HTR-8/SVneo (cell line): ENCODE results near the gene DNAJB4.
"Not testable (repeated sequence)": the region's sequence is repeated elsewhere in the genome, so short reads cannot be mapped to it uniquely, and the experiment has no call there.

Experiments used
- DNase-seq: peaks from one replicate; pipeline ENCODE4 v3.0.0; 2011; ENCODE audit warnings: low spot score, mixed read lengths; ENCODE audit not compliant: insufficient read length
- FAIRE-seq: peaks from 2 replicates; lab custom pipeline; 2011; peaks lifted over from hg19 to GRCh38; lab: Jason Lieb, UNC

The DNAJB4 gene

DNA sequence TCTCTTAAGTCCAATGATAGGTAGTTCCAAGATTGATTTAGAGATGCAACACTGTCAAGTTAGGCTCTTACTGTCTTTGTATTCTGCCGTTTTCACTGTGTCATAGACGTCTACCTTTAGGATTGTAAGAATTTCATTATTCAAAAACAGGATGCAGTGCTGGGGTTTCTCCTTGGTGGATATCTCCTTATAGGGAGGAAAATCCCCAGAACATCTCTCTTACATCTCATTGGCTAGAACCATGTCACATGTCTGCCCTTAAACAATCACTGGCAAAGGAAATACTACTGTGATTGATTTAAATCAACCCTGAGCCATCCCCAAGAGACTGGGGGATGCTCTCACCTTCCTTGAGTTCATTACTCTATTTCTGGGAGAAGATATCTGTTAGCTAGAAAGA lies 15.0 kb upstream of the DNAJB4 start:
- DNase-seq (no peak), FAIRE-seq (no peak)

DNA sequence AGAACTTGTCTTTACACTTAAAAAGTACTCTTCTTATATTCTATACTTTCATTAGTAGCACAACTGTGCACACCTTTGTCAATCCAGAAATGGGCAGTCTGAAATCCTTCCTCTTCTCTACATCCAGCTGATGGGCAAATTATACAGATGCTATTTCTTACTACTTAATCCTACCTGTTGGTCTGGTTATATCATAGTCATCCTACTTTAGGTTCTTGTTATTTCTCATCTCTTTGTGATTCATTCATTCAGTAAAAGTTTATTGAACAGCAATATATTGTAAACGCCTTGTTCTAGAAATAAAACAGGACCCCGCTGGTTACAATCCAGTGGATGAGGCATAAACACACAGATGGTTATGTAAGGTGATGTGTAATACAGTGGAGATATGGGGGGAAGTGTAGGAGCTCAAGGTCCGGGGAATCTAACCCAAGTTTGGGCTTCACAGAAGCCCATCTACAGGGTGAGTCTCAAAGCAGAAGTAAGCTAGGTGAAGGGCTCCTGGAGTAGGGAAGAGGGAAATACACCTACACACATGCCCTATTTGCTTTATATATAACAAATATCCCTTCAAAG lies 14.0 kb upstream of the DNAJB4 start:
- FAIRE-seq (no peak), DNase-seq (no peak)

DNA sequence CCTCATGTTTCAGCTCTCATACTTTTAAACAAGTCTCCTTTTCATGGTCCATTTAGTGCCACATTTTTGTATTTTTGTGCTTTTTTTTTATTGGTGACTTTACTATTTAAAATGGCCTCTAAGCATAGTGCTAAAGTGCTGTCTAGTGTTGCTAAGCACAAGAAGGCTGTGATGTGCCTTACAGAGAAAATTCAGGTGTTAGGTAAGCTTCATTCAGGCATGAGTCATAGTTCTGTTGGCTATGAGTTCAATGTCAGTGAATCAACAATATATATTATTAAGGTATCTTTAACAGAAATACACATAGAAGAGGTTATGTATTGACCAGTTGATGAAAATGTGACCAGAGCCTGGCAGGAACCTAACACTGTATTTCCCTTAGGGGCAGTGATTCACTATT lies 13.1 kb upstream of the DNAJB4 start:
- FAIRE-seq (no peak), DNase-seq (no peak)

DNA sequence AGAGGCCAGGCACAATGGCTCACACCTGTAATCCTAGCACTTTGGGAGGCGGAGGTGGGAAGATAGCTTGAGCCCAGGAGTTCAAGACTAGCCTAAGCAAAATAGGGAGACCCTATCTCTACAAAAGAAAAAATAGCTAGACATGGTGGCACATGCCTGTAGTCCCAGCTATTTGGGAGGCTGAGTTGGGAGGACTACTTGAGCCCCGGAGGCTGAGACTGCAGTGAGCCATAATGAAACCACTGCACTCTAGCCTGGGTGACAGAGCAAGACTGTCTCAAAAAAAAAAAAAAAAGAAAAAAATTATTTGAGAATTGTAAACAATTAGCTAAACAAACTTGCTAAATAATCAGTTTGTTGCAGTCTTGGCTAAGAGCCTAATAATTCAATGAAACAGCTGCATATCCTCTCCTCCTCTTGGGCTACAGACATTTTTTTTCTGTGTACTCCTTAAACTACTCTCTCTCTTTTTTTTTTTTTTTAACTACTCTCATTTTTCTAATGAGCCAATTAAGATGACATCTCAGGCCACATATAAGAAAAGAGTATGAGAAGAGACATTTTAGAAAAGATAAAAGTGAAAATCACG lies 10.5 kb upstream of the DNAJB4 start:
- DNase-seq: no peak
- no peak for FAIRE-seq

DNA sequence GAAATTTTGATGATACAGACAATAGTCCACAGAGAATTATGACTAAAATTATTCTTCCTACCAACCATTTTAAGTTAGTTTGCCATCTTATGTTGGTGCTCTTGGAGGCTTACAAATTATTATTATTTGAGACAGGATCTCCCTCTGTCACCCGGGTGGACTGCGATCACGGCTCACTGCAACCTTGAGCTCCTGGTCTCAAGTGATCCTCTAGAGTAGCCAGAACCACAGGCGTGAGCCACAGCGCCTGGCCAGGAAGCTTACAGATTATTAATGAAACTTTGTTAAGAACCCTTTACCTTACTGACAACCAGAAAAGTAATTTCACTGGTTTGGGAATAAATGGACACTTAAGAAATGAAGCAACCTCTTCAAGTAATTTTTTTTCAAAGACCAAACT lies 8.0 kb upstream of the DNAJB4 start:
- FAIRE-seq: no peak
- DNase-seq: no peak

DNA sequence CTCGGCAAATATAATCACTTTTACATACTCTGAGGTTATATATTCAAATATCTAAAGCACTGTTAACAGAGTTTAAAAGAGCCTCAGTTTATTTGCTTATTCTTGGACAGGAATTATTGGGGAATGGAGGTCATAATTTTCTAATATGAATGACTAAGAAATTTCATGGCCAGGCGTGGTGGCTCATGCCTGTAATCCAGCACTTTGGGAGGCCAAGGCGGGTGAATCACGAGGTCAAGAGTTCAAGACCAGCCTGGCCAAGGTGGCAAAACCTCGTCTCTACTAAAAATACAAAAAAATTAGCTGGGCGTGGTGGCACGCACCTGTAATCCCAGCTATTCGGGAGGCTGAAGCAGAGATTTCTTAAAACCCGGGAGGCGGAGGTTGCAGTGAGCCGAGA lies 4.2 kb upstream of the DNAJB4 start:
- FAIRE-seq: not testable (repeated sequence)

DNA sequence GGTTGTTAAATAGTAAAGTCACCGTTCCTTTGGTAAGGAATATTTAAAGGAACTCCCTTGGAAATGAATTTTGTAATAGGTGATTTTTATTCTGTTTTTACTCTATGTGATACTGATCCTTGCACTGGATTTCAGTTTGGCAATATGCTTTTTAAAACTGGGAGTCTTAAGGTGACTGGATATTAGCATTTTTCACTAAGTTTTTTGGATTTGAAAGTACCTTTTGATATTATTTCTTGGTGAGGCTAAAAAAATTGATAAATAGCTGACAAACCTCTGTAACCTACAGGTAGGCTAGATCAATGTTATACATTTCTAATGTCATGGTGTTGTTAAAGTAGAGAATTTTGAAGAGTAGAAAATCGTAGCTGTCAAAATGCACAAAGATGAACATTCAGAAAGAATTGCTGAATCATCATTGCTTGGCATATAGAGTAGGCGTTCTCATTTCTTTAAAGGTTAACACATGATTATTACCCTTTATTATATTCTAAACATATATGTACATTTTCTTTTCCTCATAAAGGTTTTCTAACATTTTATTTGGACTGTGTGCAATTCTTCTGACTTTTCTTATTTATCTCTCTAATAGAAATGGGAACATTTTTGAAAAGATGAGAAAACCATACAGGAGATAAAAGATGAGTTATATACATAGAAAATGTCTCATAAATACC lies 1.5 kb upstream of the DNAJB4 start:
- no peak for DNase-seq
- FAIRE-seq: no peak

More for the DNA sequence above, 4.2 kb upstream of the DNAJB4 start:
- not testable (repeated sequence) for DNase-seq

DNA sequence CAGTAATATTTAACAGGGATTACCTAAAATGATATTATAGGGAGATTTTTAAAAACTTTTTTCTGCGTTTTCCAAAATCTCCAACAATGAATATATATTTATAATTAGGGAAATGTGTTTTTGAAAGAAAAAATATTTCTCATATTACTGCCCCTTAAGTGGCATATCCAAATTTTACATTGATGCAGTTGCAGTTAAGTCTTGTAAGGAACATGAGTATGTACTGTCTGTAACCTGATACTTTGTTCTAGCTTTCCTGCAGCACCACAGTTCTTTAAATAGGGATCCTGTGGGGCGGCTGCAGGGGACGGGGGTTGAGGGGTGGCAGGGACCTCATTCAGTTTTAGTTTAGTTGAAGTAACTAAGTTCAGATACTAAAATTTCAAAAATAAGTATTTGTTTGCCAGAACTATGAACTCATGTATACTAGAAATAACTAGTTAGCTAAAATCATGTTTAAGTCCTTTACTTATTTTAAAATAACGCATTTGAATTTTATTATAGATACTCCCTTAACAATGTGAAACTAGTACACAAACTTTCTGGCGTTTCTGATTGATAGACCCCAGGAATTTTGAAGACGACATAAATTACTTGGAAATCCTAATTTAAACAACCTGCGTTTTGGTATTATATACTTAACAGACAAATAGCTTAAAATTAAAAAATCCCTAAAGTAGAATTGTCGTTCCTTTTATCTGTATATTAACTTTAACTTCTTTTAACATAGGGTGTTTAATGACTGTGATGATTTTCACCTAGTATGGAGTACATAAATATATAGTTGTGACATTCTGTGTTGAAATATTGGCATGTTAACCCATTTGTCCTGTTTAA lies 639 bp upstream of the DNAJB4 start:
- FAIRE-seq (no peak), DNase-seq (peak; percentile 46)

DNA sequence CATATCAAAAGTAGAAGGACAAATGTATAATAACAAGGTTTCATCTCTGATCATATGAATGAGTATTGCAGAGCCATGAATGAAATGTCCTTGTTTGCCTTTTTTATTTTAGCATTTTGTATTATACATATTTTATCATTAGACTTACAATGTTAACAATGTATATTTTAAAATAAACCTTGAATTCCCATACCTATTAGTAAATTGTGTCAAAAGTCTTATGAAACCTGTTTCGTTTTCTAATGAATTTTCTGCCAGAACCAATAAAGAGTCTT lies 646 bp downstream of the DNAJB4 start:
- no peak for FAIRE-seq
- DNase-seq: no peak

DNA sequence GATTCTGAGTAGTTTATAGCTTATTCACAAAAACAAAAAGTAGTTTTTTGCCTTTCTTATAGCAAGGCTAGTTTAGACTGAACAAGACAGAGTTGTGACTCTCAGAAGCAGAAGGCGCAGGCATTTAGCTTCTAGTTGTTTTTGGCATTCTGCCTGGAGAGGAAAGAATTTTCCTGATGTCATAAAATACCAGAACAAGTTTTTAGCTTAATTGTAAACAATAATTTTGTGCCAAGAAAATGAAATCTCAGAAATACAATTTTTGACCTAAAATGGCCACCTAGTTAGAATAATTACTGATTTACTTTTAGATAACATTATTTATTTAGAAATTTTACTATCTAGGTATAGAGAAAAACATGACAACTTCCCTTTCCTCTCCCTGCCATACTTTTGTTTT lies 1.0 kb downstream of the DNAJB4 start:
- FAIRE-seq (no peak), DNase-seq (peak; percentile 23)

DNA sequence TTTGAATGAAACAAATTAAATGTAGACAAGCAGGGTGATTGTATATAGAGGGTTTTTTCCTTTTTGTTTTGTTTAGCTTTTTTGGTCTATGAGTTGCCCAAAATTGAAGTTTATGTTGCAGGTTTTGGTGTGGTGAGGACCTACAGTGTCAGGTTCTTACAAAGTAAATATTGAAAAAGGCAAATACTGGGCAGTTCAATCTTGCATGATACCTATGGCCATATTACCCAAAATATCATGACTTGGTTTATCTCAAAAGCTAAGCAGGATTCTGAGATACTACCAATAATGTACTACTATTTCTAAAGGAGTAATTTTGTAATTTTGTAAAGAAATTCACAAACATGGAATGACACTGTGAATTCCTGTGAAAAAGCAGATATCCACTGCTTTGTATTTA lies 1.8 kb downstream of the DNAJB4 start:
- no peak for FAIRE-seq
- DNase-seq: no peak

DNA sequence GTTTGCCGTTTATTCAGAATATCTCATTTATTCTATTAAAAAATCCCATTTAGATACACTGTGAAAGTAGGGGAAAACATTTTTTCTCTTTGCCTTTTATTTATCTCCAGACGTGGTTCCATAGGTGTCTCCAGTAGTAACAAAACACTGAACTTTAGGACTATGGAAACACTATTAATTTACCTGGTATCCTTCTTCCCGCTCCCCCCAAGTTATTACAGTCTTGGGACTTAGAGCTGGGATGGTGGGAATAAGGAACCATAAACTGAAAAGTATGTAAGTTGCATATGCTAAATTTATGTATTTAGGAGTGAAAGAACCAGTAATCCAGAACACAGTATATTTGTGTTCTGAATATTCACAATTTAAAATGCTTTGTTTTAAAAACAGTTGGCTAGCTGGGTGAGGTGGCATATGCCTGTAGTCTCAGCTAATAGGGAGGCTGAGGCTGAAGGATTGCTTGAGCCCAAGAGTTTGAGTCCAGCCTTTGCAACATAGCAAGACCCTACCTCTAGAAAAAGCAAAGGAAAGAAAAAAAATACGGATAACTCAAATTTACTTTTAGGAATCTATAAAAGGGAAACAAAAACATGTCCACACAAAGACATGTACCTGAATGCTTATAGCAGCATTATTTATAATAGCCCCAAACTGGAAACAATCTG lies 3.1 kb downstream of the DNAJB4 start:
- FAIRE-seq (no peak), DNase-seq (no peak)

DNA sequence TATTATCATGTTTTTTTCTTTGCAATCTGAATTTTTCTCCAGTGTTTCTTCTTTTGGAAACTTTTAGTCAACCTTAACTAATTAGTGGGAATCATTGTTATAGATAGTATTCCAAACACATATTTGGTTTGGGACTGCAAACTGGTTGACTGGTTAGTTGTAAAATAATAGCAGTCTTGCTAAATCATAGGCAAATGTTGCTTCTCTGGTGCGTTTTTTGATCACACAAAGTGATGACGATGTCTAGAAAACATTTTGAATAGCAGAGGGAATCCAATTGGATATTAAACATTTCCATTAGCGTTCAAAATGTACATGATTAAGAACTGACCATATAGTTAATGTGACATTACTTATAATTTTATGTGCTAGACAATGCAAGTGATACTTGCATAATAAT lies 4.5 kb downstream of the DNAJB4 start:
- DNase-seq: no peak
- no peak for FAIRE-seq

DNA sequence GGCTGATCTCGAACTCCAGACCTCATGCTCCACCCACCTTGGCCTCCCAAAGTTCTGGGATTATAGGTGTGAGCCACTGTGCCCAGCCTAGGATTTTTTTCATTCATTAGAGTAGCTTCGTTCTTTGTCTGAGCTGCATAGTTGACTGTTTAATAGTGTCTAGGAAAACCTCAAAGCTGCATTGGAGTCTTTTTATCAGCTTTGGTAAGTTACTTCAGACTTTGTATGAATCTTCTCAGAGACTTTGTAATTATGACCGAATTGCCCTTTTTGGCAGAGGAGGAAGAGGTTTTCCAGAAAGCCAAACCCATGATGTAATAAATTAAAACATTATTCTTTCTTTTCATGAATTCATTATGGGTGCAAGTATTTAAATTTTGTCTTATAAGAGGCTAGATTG lies 5.1 kb downstream of the DNAJB4 start:
- DNase-seq (no peak), FAIRE-seq (no peak)

DNA sequence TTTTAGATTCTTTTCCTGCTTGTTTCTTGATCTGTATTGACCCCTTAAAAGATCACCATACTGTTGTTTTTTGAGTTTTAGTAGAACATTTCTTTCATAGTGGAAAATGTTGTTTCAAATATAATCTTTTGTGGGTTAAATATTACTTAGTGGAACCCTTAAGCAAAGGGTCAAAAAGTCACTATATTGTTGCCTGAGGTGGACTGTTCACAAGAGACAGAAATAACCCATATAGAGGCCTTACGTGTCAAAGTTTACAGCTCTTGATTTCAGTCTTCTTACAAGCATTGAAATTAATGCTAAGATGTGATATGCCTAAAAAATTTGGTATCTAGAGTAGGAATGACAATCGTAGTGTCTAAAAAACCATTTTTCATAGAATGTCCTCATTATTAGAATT lies 6.3 kb downstream of the DNAJB4 start:
- FAIRE-seq (no peak), DNase-seq (no peak)

DNA sequence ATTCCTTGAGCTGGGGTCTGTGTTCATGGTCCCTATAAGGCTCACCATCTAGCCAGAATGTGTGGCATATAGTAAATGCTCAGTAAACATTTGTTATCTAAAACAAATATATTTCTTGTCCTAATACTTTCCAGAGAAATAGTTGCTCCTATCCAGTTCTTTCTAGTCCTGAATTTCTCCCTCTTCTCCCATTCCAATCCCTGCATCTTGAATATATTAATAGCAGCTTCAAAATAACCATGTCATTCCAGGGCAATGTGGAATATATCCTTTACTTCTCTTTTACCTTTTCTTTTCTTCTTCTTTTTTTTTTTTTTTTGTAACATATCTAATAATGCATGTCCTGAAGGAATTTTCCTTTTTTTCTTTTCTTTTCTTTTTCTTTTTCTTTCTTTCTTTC lies 10.4 kb downstream of the DNAJB4 start:
- FAIRE-seq (no peak), DNase-seq (no peak)

DNA sequence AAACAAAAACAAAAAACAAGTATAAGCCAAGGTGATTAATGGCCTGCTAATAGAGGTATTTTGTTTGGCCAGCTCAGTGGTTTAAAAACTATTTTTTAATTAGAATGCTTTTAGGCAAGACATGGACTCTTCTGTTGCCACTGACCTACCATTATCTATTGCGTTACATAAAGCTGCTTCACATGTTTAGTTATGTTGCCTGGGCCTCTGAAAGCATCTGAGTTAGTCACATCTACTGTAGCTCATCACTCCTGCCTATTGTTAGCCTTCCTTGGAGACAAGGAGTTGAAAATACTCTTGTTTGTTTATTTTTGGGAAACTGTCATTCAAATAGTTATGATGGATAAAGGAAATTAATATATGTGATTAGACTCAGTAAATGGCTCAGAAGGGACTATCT lies 14.3 kb downstream of the DNAJB4 start:
- no peak for DNase-seq
- FAIRE-seq: no peak

DNA sequence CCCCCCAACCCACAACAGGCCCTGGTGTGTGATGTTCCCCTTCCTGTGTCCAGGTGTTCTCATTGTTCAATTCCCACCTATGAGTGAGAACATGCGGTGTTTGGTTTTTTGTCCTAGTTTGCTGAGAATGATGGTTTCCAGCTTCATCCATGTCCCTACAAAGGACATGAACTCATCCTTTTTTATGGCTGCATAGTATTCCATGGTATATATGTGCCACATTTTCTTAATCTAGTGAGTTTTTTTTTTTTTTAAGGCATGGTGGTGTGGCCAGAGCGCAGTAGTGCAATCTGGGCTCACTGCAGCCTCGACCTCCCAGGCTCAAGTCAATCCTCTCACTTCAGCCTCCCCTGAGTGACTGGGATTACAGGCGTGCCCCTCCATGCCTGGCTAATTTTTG lies 16.4 kb downstream of the DNAJB4 start:
- not testable (repeated sequence) for DNase-seq, FAIRE-seq

DNA sequence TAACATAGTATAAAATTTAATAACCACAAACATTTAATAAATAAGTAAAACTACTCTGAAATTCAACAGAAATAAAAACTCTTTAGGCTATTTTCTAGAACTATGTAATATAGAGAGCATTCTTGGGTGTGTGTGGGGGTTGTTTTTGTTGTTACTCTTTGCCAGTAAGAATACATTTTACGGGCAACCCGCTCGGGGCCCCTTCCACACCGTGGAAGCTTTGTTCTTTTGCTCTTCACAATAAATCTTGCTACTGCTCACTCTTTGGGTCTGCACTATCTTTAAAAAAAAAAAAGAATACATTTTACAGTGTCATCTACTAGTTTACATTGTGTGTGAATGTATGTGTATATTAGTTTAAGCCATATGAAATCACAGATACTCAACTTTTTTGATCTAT lies 25.1 kb downstream of the DNAJB4 start:
- no peak for DNase-seq
- no peak for FAIRE-seq

DNA sequence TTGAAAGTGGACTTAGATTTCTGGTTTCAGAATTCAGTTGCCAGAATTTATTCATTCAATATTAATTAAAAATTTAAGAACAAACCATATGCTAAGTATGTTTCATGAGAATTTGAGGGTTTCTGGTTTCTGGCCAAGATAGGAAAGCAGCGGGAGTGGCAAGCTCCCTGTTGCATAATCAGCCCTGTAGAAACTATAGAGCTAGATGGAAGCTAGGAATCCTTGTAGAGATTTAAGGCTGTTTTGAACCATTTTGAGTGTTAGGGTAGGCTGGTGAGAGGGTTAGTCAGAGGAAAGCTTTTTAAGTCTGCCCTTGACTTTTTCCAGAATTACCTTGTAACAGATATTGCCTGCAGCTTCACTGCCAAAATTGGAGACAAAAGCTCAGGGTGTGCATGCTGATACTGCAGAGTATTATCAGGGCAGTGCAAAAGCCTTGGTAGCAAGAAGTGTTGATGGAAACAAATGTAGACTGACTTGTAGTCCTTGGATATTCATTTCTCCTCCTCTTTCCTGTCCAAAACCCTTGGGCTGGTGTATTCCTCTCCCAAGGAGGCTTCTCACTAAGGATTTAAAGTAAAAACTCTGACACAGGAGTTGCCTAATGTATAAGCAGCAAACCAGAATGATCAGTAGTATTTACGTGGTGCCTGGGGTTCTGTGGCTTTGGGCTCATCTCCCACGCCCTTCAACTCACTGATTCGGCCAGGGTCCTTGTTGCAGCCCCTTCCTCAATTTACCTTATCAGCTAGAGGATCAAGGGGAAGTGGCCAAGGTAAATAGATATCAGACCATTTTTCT lies 28.5 kb downstream of the DNAJB4 start:
- DNase-seq: no peak
- no peak for FAIRE-seq
